ENCODE results near the gene AP2B1. TPM values are rescaled to one million over a fixed set of nuclear protein-coding genes. Genes with fewer than 3 reads are reported as not detected.

AP2B1 gene
- total RNA-seq, 1 experiment from 2014 or later = 217 TPM

DNA sequence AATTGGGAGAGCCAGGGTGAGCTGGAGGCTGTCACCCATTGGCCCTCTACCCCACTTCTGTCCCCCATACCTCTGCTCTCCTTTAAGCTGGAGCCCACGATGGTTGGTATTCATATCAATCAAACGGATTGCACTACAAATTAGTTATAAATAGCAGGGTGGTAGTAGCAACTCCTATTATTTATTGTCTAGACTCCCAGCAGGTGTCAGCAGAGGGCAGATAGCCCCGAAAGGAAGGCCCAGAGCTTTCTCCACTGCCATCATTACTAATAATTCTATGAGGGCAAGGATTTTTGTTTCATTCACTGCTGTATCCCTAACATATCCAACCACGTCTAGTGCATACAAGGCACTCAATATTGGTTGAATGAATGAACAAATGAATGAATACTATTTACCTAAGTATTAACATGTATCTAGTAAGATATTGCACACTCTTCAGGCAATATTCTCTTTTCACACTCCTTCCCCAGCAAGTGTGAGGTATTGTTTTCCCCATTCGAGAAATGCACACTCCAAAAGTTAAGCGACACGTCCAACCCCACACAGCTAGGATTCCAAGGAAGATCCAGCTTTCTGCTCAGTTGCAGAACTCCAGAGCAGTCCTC, 179.9 kb downstream of the AP2B1 start:
- H4K20me1 ChIP-seq (ENCODE audit: control insufficient read depth, insufficient read depth, insufficient read length) = no peaks in the 10 kb centered on the region
- no peak overlapping the region for H3T11ph ChIP-seq (ENCODE audit: low read length)
- H4K8ac ChIP-seq (replicated peaks; ENCODE audit: insufficient read length, low read depth, low read length) = no peak overlapping the region
- no peak overlapping the region for H3K18ac ChIP-seq (ENCODE audit: insufficient read length, low read depth, low read length)
- H3K9me3 ChIP-seq (ENCODE audit: control insufficient read depth, low read depth, low read length) = no peaks in the 10 kb centered on the region
- H2BK5ac ChIP-seq (ENCODE audit: insufficient read length, low read length) = no peak overlapping the region
- no peak overlapping the region for H4K91ac ChIP-seq (ENCODE audit: insufficient read length, low read depth, low read length)
- H3K4me2 ChIP-seq (ENCODE audit: insufficient read depth, insufficient read length, low read length) = no peak overlapping the region
- peaks cover 2% of the 10 kb centered on the region; the same call in 1 of the 2 replicates for H3K27me3 ChIP-seq (ENCODE audit: insufficient read depth, low read length)
- H2BK20ac ChIP-seq (ENCODE audit: low read depth, low read length, poor library complexity, severe bottlenecking) = no peak overlapping the region
- H3K23ac ChIP-seq (ENCODE audit: insufficient read length, low read depth, low read length) = no peak overlapping the region
- no peak overlapping the region for H3K14ac ChIP-seq (ENCODE audit: insufficient read depth, low read length)
- Mint-ChIP-seq H3K27me3 (ENCODE audit: low read depth) (peaks cover 24% of the 10 kb centered on the region), H3K36me3 (ENCODE audit: insufficient read depth in 1 of 3, low read depth in 3 of 3) (no peaks in the 10 kb centered on the region; a peak in 2 of 7 replicates), H3K4me3 (no peak overlapping the region), H3K9me3 (no peaks in the 10 kb centered on the region; a peak in 3 of 5 replicates), H3K27ac (no peak overlapping the region), H3K4me1 (peaks cover 17 to 21% of the 10 kb centered on the region in 2 experiments)
- H2AFZ ChIP-seq (ENCODE audit: low read length) = no peak overlapping the region
- no peak overlapping the region for H3K9ac ChIP-seq (ENCODE audit: extremely low read depth, insufficient read length, low read length)
- peaks cover 5% of the 10 kb centered on the region for H3K23me2 ChIP-seq (ENCODE audit: insufficient read length, low read depth, low read length, poor library complexity, severe bottlenecking)
- no peak overlapping the region for H2AK5ac ChIP-seq (ENCODE audit: insufficient read length, low read length)
- no peaks in the 10 kb centered on the region for H3K79me1 ChIP-seq (ENCODE audit: insufficient read depth, low read depth, low read length, poor library complexity, severe bottlenecking)
- WGBS (ENCODE audit: extremely low coverage, insufficient read length, low lambda C conversion rate) = no CpG with 5 or more reads among the region's 7 CpGs
- H4K5ac ChIP-seq (ENCODE audit: insufficient read length, low read depth, low read length) = no peak overlapping the region
- no peak overlapping the region for H3K4ac ChIP-seq (ENCODE audit: low read depth, low read length)
- H2BK120ac ChIP-seq (ENCODE audit: low read depth, low read length, poor library complexity, severe bottlenecking) = no peak overlapping the region
- TF ChIP-seq, protein P1, sequence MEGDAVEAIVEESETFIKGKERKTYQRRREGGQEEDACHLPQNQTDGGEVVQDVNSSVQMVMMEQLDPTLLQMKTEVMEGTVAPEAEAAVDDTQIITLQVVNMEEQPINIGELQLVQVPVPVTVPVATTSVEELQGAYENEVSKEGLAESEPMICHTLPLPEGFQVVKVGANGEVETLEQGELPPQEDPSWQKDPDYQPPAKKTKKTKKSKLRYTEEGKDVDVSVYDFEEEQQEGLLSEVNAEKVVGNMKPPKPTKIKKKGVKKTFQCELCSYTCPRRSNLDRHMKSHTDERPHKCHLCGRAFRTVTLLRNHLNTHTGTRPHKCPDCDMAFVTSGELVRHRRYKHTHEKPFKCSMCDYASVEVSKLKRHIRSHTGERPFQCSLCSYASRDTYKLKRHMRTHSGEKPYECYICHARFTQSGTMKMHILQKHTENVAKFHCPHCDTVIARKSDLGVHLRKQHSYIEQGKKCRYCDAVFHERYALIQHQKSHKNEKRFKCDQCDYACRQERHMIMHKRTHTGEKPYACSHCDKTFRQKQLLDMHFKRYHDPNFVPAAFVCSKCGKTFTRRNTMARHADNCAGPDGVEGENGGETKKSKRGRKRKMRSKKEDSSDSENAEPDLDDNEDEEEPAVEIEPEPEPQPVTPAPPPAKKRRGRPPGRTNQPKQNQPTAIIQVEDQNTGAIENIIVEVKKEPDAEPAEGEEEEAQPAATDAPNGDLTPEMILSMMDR (conservative IDR thresholded peaks at IDR 0.05) = peak; percentile 51; the same call in 2 of the 3 replicates
- H2BK15ac ChIP-seq (ENCODE audit: low read depth, low read length) = no peak overlapping the region
- H3K4me1 ChIP-seq (ENCODE audit: insufficient read depth, low read length) = peaks cover 1% of the 10 kb centered on the region; the same call in 1 of the 2 replicates
- H3K27ac ChIP-seq (ENCODE audit: insufficient read length, low read depth, low read length) = no peak overlapping the region
- H3K79me2 ChIP-seq (ENCODE audit: insufficient read depth, low read length) = no peaks in the 10 kb centered on the region
- DNase-seq = no peak
- H2BK12ac ChIP-seq (ENCODE audit: insufficient read length, low read depth, low read length) = no peak overlapping the region
- H3K56ac ChIP-seq (ENCODE audit: insufficient read length, low read depth, low read length) = no peak overlapping the region

Data from H9 (cell line).